Subcutaneous adipose tissue (tissue), 4 donors: ENCODE results near the gene LEO1. TPM values are rescaled to one million over a fixed set of nuclear protein-coding genes. Genes with fewer than 3 reads are reported as not detected.

Source experiments
- CTCF ChIP-seq: fragments of 450-650 bp; IDR thresholded peaks from one replicate; pipeline ENCODE4 v1.5.1; 2016; ENCODE audit warnings: low read depth, mild to moderate bottlenecking, control low read depth, antibody characterized with exemption, moderate library complexity
- total RNA-seq, 4 donors: library from RNA; depleted of rRNA; stranded (reverse); fragments of >200 nt; gene quantifications; one replicate each; pipeline ENCODE4 v1.1.0, GENCODE V29; 2016

The LEO1 gene
- total RNA-seq, 4 donors from 2014 or later, result 9.5 to 13.2 (median 10.9) TPM

- no peak for TF ChIP-seq CTCF
Measured at GRCh38 chr15:51931016-51931415, 40.6 kb downstream of the LEO1 start.

GRCh38 chr15:51926809-51927208, 44.8 kb downstream of the LEO1 start:
- TF ChIP-seq CTCF, result no peak

GRCh38 chr15:51924156-51925068, 47.2 kb downstream of the LEO1 start:
- no peak for TF ChIP-seq CTCF

- no peak for TF ChIP-seq CTCF
Measured at GRCh38 chr15:51917493-51917892, 54.1 kb downstream of the LEO1 start.

- no peak for TF ChIP-seq CTCF
Measured at GRCh38 chr15:51912528-51912927, 59.0 kb downstream of the LEO1 start.

GRCh38 chr15:51909584-51909983, 62.0 kb downstream of the LEO1 start:
- no peak for TF ChIP-seq CTCF

- TF ChIP-seq CTCF, result no peak
Measured at GRCh38 chr15:51908316-51908715, 63.3 kb downstream of the LEO1 start.
